HEK293 (cell line): ENCODE results near the gene TTLL11.

Experiments used
- GFI1B ChIP-seq: fragments of 450-650 bp; formaldehyde crosslinking; IDR thresholded peaks from 2 replicates; pipeline ENCODE4 v1.5.1; 2016; ENCODE audit warnings: missing biosample characterization, missing genetic modification characterization
- HOXA7 ChIP-seq: sonication (generic); formaldehyde crosslinking; IDR thresholded peaks from 2 replicates; pipeline ENCODE4 v1.8.1; 2022; ENCODE audit warnings: missing genetic modification reagents, borderline replicate concordance
- YY1 ChIP-seq: fragments of 450-650 bp; formaldehyde crosslinking; IDR thresholded peaks from 2 replicates; pipeline ENCODE4 v1.5.1; 2018; ENCODE audit warnings: missing biosample characterization, missing genetic modification characterization
- ZNF140 ChIP-seq: fragments of 450-650 bp; formaldehyde crosslinking; IDR thresholded peaks from 2 replicates; pipeline ENCODE4 v1.5.1; 2016; ENCODE audit warnings: missing biosample characterization, missing genetic modification characterization
- ZNF202 ChIP-seq: fragments of 450-650 bp; formaldehyde crosslinking; IDR thresholded peaks from 2 replicates; pipeline ENCODE4 v1.5.1; 2016; ENCODE audit warnings: missing biosample characterization, missing genetic modification characterization, borderline replicate concordance
- ZNF514 ChIP-seq: fragments of 450-650 bp; formaldehyde crosslinking; IDR thresholded peaks from 2 replicates; pipeline ENCODE4 v1.5.1; 2016; ENCODE audit warnings: missing biosample characterization, missing genetic modification characterization
- ZNF639 ChIP-seq: fragments of 450-650 bp; formaldehyde crosslinking; IDR thresholded peaks from 2 replicates; pipeline ENCODE4 v1.5.1; 2016; ENCODE audit warnings: missing biosample characterization, missing genetic modification characterization
- ZNF792 ChIP-seq: fragments of 450-650 bp; formaldehyde crosslinking; IDR thresholded peaks from 2 replicates; pipeline ENCODE4 v1.5.1; 2016; ENCODE audit warnings: missing biosample characterization, missing genetic modification characterization
- ZSCAN30 ChIP-seq: fragments of 450-650 bp; IDR thresholded peaks from 2 replicates; pipeline ENCODE4 v1.5.1; 2018; ENCODE audit warnings: missing biosample characterization, mild to moderate bottlenecking, missing genetic modification characterization, moderate library complexity
- TF ChIP-seq, protein P1 (sequence below): fragments of 450-650 bp; formaldehyde crosslinking; IDR thresholded peaks from 2 replicates; pipeline ENCODE4 v1.5.1; 2016; ENCODE audit warnings: missing biosample characterization, missing genetic modification characterization
- TF ChIP-seq, protein P2 (sequence below): fragments of 450-650 bp; IDR thresholded peaks from 2 replicates; pipeline ENCODE4 v1.5.1; 2018; ENCODE audit warnings: missing biosample characterization, missing genetic modification characterization
- TF ChIP-seq, protein P3 (sequence below): fragments of 450-650 bp; formaldehyde crosslinking; IDR thresholded peaks from 2 replicates; pipeline ENCODE4 v1.5.1; 2016; ENCODE audit warnings: missing biosample characterization, missing genetic modification characterization
- TF ChIP-seq, protein P4 (sequence below): fragments of 450-650 bp; formaldehyde crosslinking; IDR thresholded peaks from 2 replicates; pipeline ENCODE4 v1.5.1; 2016; ENCODE audit warnings: missing biosample characterization, missing genetic modification characterization

DNA sequence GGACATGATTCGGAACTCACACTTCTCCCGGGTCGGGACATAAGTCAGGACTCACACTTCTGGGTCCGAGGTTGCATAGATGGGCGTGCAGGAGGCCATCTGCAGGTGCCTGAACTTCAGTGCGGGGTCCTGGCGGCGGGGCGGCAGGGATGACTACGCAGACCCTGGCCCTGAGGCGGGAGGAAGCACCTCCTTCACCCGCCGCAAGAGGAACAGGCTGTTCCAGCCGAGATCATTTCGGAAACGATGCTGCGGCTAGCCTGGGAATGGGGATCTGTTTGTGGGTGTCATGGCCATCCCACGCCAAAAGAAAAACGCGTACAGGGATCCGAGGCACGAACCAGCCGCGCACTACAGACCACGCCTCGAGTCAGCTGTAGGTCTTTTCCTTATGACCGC is 196.6 kb downstream of the TTLL11 start:
- TF ChIP-seq, protein P1, sequence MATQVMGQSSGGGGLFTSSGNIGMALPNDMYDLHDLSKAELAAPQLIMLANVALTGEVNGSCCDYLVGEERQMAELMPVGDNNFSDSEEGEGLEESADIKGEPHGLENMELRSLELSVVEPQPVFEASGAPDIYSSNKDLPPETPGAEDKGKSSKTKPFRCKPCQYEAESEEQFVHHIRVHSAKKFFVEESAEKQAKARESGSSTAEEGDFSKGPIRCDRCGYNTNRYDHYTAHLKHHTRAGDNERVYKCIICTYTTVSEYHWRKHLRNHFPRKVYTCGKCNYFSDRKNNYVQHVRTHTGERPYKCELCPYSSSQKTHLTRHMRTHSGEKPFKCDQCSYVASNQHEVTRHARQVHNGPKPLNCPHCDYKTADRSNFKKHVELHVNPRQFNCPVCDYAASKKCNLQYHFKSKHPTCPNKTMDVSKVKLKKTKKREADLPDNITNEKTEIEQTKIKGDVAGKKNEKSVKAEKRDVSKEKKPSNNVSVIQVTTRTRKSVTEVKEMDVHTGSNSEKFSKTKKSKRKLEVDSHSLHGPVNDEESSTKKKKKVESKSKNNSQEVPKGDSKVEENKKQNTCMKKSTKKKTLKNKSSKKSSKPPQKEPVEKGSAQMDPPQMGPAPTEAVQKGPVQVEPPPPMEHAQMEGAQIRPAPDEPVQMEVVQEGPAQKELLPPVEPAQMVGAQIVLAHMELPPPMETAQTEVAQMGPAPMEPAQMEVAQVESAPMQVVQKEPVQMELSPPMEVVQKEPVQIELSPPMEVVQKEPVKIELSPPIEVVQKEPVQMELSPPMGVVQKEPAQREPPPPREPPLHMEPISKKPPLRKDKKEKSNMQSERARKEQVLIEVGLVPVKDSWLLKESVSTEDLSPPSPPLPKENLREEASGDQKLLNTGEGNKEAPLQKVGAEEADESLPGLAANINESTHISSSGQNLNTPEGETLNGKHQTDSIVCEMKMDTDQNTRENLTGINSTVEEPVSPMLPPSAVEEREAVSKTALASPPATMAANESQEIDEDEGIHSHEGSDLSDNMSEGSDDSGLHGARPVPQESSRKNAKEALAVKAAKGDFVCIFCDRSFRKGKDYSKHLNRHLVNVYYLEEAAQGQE (tag by site-specific recombination), result no peak
- TF ChIP-seq ZNF792 (tag by site-specific recombination) (no peak), ZNF140 (tag by site-specific recombination) (no peak), ZNF514 (tag by site-specific recombination) (no peak), ZSCAN30 (tag by site-specific recombination) (no peak), ZNF202 (no peak), HOXA7 (no peak), ZNF639 (no peak), GFI1B (no peak), YY1 (tag by site-specific recombination) (no peak)
- TF ChIP-seq, protein P2, sequence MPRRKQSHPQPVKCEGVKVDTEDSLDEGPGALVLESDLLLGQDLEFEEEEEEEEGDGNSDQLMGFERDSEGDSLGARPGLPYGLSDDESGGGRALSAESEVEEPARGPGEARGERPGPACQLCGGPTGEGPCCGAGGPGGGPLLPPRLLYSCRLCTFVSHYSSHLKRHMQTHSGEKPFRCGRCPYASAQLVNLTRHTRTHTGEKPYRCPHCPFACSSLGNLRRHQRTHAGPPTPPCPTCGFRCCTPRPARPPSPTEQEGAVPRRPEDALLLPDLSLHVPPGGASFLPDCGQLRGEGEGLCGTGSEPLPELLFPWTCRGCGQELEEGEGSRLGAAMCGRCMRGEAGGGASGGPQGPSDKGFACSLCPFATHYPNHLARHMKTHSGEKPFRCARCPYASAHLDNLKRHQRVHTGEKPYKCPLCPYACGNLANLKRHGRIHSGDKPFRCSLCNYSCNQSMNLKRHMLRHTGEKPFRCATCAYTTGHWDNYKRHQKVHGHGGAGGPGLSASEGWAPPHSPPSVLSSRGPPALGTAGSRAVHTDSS (tag by site-specific recombination), result no peak
- TF ChIP-seq, protein P3, sequence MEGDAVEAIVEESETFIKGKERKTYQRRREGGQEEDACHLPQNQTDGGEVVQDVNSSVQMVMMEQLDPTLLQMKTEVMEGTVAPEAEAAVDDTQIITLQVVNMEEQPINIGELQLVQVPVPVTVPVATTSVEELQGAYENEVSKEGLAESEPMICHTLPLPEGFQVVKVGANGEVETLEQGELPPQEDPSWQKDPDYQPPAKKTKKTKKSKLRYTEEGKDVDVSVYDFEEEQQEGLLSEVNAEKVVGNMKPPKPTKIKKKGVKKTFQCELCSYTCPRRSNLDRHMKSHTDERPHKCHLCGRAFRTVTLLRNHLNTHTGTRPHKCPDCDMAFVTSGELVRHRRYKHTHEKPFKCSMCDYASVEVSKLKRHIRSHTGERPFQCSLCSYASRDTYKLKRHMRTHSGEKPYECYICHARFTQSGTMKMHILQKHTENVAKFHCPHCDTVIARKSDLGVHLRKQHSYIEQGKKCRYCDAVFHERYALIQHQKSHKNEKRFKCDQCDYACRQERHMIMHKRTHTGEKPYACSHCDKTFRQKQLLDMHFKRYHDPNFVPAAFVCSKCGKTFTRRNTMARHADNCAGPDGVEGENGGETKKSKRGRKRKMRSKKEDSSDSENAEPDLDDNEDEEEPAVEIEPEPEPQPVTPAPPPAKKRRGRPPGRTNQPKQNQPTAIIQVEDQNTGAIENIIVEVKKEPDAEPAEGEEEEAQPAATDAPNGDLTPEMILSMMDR (tag by site-specific recombination), result no peak
- TF ChIP-seq, protein P4, sequence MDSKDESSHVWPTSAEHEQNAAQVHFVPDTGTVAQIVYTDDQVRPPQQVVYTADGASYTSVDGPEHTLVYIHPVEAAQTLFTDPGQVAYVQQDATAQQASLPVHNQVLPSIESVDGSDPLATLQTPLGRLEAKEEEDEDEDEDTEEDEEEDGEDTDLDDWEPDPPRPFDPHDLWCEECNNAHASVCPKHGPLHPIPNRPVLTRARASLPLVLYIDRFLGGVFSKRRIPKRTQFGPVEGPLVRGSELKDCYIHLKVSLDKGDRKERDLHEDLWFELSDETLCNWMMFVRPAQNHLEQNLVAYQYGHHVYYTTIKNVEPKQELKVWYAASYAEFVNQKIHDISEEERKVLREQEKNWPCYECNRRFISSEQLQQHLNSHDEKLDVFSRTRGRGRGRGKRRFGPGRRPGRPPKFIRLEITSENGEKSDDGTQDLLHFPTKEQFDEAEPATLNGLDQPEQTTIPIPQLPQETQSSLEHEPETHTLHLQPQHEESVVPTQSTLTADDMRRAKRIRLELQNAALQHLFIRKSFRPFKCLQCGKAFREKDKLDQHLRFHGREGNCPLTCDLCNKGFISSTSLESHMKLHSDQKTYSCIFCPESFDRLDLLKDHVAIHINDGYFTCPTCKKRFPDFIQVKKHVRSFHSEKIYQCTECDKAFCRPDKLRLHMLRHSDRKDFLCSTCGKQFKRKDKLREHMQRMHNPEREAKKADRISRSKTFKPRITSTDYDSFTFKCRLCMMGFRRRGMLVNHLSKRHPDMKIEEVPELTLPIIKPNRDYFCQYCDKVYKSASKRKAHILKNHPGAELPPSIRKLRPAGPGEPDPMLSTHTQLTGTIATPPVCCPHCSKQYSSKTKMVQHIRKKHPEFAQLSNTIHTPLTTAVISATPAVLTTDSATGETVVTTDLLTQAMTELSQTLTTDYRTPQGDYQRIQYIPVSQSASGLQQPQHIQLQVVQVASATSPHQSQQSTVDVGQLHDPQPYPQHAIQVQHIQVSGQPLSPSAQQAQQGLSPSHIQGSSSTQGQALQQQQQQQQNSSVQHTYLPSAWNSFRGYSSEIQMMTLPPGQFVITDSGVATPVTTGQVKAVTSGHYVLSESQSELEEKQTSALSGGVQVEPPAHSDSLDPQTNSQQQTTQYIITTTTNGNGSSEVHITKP (tag by site-specific recombination), result no peak
